ENCODE data around the gene PCDHAC2.

- TF ChIP-seq POLR2AphosphoS5 (IDR thresholded peaks at IDR 0.05; ENCODE audit: borderline replicate concordance, low read depth, low read length), result no peak
- no peak for TF ChIP-seq EZH2 (IDR thresholded peaks at IDR 0.05)
- no peak for TF ChIP-seq FOXP2 (optimal IDR thresholded peaks at IDR 0.05; ENCODE audit: control extremely low read depth, extremely low read length, insufficient read depth)
Observed at GRCh38 chr5:140946578-140946977, 19.7 kb upstream of the PCDHAC2 start.
